WTC11 (cell line): ENCODE data around the gene EPC1.

Source experiments
- ATF1 ChIP-seq: sonication (generic); formaldehyde crosslinking; IDR thresholded peaks from 2 replicates; pipeline ENCODE4 v1.8.1; 2023; ENCODE audit warnings: mild to moderate bottlenecking, moderate library complexity, missing genetic modification reagents
- CBFB ChIP-seq: sonication (generic); formaldehyde crosslinking; IDR thresholded peaks from 2 replicates; pipeline ENCODE4 v1.8.1; 2022; ENCODE audit warnings: mild to moderate bottlenecking, low read depth, missing genetic modification reagents
- CREB1 ChIP-seq: sonication (generic); formaldehyde crosslinking; IDR thresholded peaks from 2 replicates; pipeline ENCODE4 v1.8.0; 2023; ENCODE audit warnings: mild to moderate bottlenecking, missing genetic modification reagents
- CTCF ChIP-seq: fragments of 200-600 bp; IDR thresholded peaks from 2 replicates; pipeline ENCODE4 v1.8.0; 2022; ENCODE audit warnings: antibody characterized with exemption
- E2F1 ChIP-seq: sonication (generic); formaldehyde crosslinking; IDR thresholded peaks from 2 replicates; pipeline ENCODE4 v1.8.0; 2022; ENCODE audit warnings: mild to moderate bottlenecking, missing genetic modification reagents
- ESRRA ChIP-seq: sonication (generic); formaldehyde crosslinking; IDR thresholded peaks from 2 replicates; pipeline ENCODE4 v1.8.1; 2022; ENCODE audit warnings: mild to moderate bottlenecking, missing genetic modification reagents, borderline replicate concordance
- FOXP4 ChIP-seq: sonication (generic); formaldehyde crosslinking; IDR thresholded peaks from 2 replicates; pipeline ENCODE4 v1.8.0; 2022; ENCODE audit warnings: mild to moderate bottlenecking, missing genetic modification reagents
- JUN ChIP-seq: sonication (generic); formaldehyde crosslinking; IDR thresholded peaks from 2 replicates; pipeline ENCODE4 v1.8.0; 2023; ENCODE audit warnings: mild to moderate bottlenecking, missing genetic modification reagents
- MXD4 ChIP-seq: fragments of 250-450 bp; sonication (Bioruptor Pico); IDR thresholded peaks from 2 replicates; pipeline ENCODE4 v1.8.0; 2021; ENCODE audit warnings: mild to moderate bottlenecking, moderate library complexity, borderline replicate concordance
- NR2C2 ChIP-seq: sonication (generic); formaldehyde crosslinking; IDR thresholded peaks from 2 replicates; pipeline ENCODE4 v1.8.0; 2022; ENCODE audit warnings: mild to moderate bottlenecking, missing genetic modification reagents
- TF ChIP-seq, protein P1 (sequence below): sonication (generic); formaldehyde crosslinking; IDR thresholded peaks from 2 replicates; pipeline ENCODE4 v1.8.1; 2022; ENCODE audit warnings: low read depth, mild to moderate bottlenecking, moderate library complexity, missing genetic modification reagents, borderline replicate concordance

DNA sequence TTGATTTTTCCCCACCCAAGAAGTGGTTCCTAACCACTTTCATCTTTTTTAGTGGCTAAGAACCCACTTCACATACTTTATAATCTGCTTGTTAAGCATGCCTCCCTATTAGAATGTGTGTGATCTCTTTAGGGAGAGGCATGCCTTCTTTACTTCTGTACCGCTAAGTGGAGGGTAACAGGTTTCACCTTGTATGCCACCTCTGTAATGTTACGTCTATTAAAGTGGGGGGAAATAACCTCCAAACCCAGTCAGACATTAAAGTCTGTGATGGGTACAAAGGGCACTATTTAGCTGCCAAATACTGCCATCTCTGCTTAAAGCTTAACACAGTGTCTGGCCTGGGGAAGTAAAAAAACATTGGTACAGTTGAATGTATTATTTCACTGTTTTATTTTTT, 51.9 kb downstream of the EPC1 start:
- TF ChIP-seq, protein P1, sequence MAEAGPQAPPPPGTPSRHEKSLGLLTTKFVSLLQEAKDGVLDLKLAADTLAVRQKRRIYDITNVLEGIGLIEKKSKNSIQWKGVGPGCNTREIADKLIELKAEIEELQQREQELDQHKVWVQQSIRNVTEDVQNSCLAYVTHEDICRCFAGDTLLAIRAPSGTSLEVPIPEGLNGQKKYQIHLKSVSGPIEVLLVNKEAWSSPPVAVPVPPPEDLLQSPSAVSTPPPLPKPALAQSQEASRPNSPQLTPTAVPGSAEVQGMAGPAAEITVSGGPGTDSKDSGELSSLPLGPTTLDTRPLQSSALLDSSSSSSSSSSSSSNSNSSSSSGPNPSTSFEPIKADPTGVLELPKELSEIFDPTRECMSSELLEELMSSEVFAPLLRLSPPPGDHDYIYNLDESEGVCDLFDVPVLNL (CRISPR knock-in tag): no peak
- no peak for TF ChIP-seq NR2C2
- TF ChIP-seq E2F1 (CRISPR knock-in tag): no peak
- TF ChIP-seq CTCF: no peak
- TF ChIP-seq ESRRA (CRISPR knock-in tag): no peak
- no peak for TF ChIP-seq JUN (CRISPR knock-in tag)
- TF ChIP-seq CREB1: no peak
- no peak for TF ChIP-seq CBFB (CRISPR knock-in tag)
- TF ChIP-seq MXD4: no peak
- no peak for TF ChIP-seq ATF1 (CRISPR knock-in tag)
- no peak for TF ChIP-seq FOXP4 (CRISPR knock-in tag)
